Measurements from ENCODE around the gene SCARF2. TPM values are rescaled to one million over a fixed set of nuclear protein-coding genes. Genes with fewer than 3 reads are reported as not detected.
"Not testable (repeated sequence)": the region's sequence is repeated elsewhere in the genome, so short reads cannot be mapped to it uniquely, and the experiment has no call there.

Gene SCARF2
- total RNA-seq, 1 donor from 2014 or later: 12.6 TPM

DNA sequence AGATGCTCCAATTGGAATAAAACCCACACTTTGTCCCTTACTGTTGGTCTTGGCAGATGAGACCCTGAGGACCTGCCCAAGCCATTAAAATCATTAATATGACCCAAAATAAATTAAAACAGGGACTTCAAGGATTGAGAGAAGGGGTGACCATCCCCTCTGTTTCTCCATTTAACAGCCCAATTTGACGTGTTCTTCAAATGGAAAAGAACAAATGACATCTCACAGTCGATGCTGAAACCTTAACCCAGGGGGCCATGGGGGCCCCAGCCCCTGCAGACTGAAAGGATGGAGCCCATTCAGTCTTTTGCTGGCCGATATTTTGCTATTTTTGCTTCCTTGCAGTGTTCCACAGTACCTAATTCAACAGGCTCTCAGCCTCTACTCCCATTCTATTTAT is 23.2 kb downstream of the SCARF2 start:
- no peak for DNase-seq (ENCODE audit: low read depth)
- H3K4me3 ChIP-seq (ENCODE audit: low read depth, low read length): no peak overlapping the region
- TF ChIP-seq, protein P1, sequence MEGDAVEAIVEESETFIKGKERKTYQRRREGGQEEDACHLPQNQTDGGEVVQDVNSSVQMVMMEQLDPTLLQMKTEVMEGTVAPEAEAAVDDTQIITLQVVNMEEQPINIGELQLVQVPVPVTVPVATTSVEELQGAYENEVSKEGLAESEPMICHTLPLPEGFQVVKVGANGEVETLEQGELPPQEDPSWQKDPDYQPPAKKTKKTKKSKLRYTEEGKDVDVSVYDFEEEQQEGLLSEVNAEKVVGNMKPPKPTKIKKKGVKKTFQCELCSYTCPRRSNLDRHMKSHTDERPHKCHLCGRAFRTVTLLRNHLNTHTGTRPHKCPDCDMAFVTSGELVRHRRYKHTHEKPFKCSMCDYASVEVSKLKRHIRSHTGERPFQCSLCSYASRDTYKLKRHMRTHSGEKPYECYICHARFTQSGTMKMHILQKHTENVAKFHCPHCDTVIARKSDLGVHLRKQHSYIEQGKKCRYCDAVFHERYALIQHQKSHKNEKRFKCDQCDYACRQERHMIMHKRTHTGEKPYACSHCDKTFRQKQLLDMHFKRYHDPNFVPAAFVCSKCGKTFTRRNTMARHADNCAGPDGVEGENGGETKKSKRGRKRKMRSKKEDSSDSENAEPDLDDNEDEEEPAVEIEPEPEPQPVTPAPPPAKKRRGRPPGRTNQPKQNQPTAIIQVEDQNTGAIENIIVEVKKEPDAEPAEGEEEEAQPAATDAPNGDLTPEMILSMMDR (conservative IDR thresholded peaks at IDR 0.05; ENCODE audit: low read depth, low read length): no peak

DNA sequence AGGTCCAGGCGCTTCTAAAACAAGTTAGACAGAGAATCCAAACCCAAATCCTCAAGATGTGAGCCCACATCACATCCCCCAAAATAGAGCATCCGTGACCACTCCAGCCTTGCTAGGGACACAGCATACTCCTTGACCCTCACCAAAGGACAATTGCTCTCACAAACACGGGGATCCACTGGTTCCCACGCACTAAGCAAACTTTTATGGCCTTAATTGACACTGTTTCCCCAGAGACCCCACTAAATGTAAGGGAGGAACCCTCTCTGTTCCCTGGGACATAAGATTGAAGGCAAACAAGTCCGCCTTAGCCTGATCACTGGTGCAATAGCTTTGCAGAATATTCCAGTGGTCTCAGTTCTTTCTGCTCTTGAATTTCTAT is 23.6 kb downstream of the SCARF2 start:
- TF ChIP-seq, protein P1 (conservative IDR thresholded peaks at IDR 0.05; ENCODE audit: low read depth, low read length): no peak
- no peak overlapping the region for H3K4me3 ChIP-seq (ENCODE audit: low read depth, low read length)
- no peak for DNase-seq (ENCODE audit: low read depth)

DNA sequence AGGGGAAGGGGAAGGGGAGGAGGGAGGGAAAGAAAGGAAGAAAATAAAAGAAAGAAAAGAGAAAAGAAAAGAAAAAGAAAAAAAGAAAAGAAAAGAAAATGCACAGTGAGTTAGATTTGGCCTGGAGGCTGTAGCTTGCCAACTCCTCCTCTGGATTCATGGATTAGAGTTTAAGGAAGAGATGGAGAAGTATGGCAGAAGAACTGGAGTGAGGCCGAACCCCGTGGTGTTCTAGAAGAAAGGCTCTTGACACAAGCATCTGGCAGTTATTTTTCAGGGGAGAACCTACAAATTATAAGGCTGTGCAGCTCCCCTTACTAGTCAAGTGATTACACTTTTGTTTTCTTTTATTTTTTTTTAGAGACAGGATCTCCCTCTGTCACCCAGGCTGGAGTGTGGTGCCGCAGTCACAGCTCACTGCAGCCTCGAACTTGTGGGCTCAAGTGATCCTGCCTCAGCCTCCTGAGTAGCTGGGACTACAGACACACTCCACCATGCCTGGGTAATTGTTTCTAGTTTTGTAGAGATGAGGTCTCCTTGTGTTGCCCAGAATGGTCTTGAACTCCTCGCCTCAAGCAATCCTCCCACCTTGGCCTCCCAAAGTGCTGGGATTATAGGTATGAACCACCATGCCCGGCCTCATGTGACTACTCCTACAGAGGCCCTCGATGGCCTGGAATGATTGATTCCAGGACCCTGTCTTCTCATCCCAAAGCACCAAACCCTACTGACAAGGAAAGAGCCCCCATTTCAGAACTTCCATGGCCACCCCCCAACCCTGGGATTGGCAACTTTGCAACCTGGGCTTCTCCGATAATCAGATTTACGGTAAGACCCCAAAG is 24.2 kb downstream of the SCARF2 start:
- DNase-seq (ENCODE audit: low read depth): no peak
- no peak overlapping the region for H3K4me3 ChIP-seq (ENCODE audit: low read depth, low read length)
- TF ChIP-seq, protein P1 (conservative IDR thresholded peaks at IDR 0.05; ENCODE audit: low read depth, low read length): no peak

DNA sequence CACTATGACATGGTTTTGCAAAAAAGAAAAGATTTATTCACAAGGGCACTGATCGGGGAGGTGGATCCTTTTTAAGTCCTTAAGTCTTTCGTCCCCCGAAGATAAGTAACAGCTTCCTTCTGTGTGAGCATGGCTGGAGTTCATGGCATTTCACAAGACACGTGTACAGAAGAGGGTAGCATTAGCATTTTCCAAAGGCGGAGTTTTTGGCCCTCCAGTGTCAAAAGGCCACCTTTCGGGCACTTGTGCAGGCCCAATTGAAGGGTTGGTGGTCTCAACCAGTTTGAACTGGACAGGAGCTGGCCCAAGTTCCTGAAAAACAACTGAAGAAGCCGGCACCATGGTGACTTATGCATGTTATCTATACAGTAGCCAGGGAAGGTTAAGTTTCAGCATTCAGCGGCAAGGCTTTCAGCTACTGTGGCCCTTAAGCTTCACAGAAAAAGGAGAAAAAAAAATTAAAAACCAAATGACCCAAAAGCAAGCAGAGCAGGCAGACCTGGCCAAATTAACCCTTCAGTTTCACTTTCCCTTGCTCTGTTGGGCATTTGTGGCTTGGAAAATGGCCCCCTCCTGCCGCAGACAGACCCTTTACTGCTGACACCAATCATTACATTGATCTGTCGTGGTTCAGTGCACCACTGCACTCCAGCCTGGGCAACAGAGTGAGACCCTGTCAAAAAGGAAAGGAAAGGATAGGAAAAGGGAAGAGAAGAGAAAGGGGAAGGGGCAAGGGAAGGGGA is 25.0 kb downstream of the SCARF2 start:
- no peak overlapping the region for H3K4me3 ChIP-seq (ENCODE audit: low read depth, low read length)
- TF ChIP-seq, protein P1 (conservative IDR thresholded peaks at IDR 0.05; ENCODE audit: low read depth, low read length): no peak

DNA sequence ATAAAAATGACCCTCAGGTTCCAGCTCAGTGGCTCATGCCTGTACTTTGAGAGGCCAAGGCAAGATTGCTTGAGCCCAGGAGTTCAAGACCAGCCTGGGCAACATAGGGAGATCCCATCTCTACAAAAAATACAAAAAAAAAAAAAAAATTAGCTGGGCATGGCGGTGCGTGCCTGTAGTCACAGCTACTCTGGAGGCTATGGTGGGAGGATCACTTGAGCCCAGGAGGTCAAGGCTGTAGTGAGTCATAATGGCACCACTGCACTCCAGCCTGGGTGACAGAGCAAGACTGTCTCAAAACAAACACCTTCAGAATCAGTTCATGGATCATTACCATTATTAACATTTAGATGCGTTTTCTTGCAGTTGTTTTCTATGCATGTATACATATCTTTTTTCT is 28.2 kb downstream of the SCARF2 start:
- not testable (repeated sequence) for DNase-seq (ENCODE audit: low read depth); H3K4me3 ChIP-seq (ENCODE audit: low read depth, low read length)

More for the DNA sequence above, 25.0 kb downstream of the SCARF2 start:
- no peak for DNase-seq (ENCODE audit: low read depth)

DNA sequence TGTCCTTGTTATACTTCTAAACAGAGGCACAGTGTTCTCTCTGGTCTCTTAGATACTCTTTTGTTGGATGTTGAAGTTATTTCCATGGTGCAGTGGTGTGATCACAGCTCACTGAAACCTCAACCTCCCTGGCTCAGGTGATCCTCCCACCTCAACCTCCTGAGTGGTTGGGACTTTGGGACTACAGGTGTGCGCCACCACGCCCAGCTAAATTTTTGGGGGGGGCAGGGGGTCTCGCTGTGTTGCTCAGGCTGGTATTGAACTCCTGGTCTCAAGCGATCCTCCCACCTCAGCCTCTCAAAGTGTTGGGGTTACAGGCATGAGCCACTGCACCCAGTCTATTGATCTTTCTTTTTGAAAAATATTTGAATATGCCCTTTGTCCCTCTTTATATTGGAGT is 28.7 kb downstream of the SCARF2 start:
- TF ChIP-seq, protein P1 (conservative IDR thresholded peaks at IDR 0.05; ENCODE audit: low read depth, low read length): no peak
- no peak overlapping the region for H3K4me3 ChIP-seq (ENCODE audit: low read depth, low read length)
- no peak for DNase-seq (ENCODE audit: low read depth)

DNA sequence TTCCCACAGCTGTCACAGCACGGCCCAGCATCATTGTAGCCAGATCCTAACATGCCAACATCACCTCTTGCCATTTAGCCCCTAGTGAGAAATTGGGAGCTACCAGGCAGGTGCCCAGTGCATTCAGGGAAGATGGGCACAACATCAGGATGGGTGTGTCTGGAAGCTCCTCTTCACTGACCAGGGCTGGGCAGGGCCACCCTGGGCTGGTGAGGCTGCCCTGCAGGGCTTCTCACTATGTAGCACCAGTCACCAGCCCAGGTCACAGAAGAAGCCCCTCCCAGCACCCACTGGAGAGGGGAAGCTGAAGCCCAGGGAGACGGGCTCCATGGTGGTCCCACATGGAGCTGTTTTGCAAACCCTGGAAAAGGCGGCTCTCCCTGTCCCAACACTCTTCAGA is 29.8 kb downstream of the SCARF2 start:
- TF ChIP-seq, protein P1 (conservative IDR thresholded peaks at IDR 0.05; ENCODE audit: low read depth, low read length): no peak
- DNase-seq (ENCODE audit: low read depth): no peak
- no peak overlapping the region for H3K4me3 ChIP-seq (ENCODE audit: low read depth, low read length)
